ENCODE results near the gene CDKL4.
"Not testable (repeated sequence)": the region's sequence is repeated elsewhere in the genome, so short reads cannot be mapped to it uniquely, and the experiment has no call there.

CDKL4 gene

DNA sequence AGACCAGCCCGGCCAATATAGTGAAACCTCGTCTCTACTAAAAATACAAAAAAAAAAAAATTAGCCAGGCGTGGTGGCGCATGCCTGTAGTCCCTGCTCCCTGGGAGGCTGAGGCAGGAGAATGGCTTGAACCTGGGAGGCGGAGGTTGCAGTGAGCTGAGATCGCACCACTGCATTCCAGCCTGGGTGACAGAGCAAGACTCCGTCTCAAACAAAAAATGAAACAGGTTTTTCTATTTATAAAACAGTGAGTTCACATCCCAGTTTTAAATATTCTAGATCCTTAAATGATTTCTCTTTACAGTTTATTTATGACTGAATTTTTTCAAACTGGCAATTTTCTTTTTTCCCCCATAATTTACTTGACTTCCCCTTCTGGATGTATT lies 102.8 kb downstream of the CDKL4 start:
- not testable (repeated sequence) for FAIRE-seq

DNA sequence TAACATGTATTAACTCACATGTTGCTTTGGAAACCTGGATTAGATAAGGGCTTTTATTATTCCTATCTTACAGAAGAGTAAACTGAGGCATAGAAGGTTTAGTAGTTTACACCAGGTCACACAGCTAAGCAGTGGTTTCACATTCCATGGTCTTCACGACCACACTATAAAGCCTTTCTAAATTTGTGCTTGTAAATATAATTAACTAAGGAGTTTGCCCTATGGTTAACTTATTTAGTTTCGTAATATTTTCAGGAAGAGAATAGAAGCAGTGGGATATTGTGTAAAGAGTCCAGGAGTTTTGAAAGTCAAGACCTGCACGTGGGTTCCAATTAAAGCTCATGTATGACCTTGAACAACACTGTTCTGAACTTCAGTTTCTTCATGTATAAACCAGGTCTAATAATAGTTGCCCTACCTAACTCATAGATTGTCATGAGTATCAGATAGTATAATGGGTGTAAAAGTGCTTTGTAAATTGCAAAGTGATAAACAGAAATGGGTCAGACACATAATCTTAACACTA lies 103.4 kb downstream of the CDKL4 start:
- FAIRE-seq = no peak

DNA sequence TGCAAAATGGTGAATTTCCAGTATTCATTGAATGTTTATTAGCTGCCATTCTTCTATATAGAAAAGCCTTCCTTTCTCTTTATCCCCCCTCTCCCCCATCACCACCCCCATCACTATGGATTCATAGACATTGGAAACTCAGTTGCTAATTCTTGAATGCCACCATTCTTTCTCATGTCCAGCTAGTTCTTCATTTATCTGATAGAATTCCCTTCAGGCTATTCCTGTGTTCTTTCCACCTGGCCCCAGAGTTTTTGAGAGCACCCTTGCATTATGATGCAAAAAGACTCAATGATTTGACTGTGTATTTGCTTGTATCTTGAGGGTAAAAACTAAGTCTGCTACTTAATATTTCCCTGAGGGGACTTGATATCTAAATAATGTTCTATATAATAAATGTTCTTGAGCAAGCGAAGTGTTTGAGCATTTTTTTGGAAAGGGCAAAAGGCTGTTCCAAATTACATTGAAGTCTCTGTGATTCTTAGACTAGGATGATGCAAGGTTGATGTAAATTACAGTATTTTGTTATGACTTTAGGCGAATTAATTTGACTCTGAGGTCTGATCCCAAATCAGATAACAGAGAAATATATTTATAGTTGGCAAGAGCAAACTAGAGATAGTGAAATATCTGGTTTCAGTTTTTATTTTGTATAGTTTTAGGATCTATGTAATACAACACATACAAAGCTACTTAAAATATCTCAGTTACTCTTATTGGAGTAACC lies 104.1 kb downstream of the CDKL4 start:
- no peak for FAIRE-seq

- no peak for FAIRE-seq
These were observed 104.9 kb downstream of the CDKL4 start for GRCh38 chr2:39138837-39139211.

- not testable (repeated sequence) for FAIRE-seq
These were observed 105.5 kb downstream of the CDKL4 start for GRCh38 chr2:39138187-39138836.

DNA sequence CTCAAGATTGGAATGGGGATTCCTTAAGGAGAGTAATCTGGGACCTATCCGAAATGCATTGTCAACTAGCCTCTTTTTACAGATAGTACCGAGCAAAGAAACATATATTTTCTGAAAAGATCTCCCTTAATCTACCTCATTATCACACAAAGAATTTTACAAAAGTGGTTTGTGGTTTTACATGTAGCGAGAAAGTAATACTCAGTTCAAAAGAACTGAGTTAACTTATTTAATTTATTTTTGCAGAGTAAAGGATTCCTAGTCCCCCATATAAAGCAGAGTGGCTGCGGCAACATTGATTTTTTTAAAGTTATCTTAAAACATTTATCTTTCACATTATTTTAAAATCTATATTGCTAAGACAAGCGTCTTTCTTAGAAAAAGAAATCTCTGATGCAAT lies 107.0 kb downstream of the CDKL4 start:
- FAIRE-seq = no peak

- no peak for FAIRE-seq
These were observed 108.0 kb downstream of the CDKL4 start for GRCh38 chr2:39135690-39136259.

DNA sequence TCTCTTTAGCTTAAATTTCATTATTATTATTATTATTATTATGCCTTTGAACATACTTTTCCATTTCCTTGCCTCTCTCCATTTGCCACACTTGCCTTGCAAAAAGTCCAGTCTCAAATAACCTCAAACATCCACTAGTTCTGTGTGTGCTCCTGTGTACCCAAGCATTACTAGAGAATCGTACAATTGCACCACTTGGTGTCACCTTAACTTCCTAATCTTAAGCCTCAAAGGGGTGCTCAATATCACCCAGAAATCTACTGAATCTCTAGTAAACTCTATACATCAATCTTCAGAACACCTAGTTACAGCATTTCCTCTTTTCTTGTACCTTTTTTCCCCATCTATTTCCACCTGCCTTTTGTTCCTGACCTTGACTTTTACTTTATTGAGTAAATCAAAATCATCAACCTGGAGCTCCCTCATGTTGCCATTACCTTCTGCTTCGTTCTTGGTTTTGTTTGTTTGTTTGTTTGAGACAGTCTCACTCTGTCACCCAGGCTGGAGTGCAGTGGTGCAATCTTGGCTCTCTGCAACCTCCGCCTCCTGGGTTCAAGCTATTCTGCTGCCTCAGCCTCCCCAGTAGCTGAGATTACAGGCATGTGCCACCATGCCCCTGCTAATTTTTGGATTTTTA lies 110.4 kb downstream of the CDKL4 start:
- FAIRE-seq = no peak

GRCh38 chr2:39128919-39129391 lies 114.8 kb downstream of the CDKL4 start:
- no peak for FAIRE-seq

DNA sequence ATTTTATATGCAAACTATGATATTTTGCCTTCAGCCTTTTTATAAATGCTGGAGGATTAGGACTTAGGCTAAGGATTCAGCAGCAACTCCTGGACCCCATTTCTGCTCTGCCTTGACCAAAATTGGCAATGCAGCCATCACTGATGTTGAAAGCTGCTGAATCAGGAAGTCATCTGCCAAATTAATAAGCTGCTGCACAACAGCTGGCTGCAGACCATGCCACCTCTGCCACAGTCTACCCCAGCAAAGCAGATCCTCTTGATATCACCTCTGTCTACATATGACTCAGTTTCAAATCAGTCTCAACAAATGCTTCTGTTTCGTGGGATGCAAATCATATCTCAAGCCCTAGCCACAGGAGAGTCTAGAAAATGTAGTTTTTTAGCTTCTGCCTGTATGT lies 115.8 kb downstream of the CDKL4 start:
- no peak for FAIRE-seq
